Neural cell (in vitro differentiated cells): Measurements from ENCODE around the gene CD300H. TPM values are rescaled to one million over a fixed set of nuclear protein-coding genes. Genes with fewer than 3 reads are reported as not detected.

Experiments used
- H2AFZ ChIP-seq: fragments of 200-600, 300-800 bp; sonication (generic), shearing (Covaris generic); 2 replicates; pipeline ENCODE4 v1.6.0; 2014; ENCODE audit warnings: low read depth, mild to moderate bottlenecking, antibody characterized with exemption, low read length, moderate library complexity
- H3F3A ChIP-seq: fragments of 200-600 bp; shearing (Covaris generic); 2 replicates; pipeline ENCODE4 v1.6.1; 2016; ENCODE audit warnings: mild to moderate bottlenecking, moderate library complexity, mixed read lengths, antibody characterized with exemption, low read length; ENCODE audit not compliant: insufficient read depth, poor library complexity, severe bottlenecking
- H3K27ac ChIP-seq: fragments of 200-600, 300-800 bp; sonication (generic), shearing (Covaris generic); 2 replicates; pipeline ENCODE4 v1.5.1; 2014; ENCODE audit warnings: mild to moderate bottlenecking, low read length, moderate library complexity
- H3K27me3 ChIP-seq: fragments of 300-800, 200-600 bp; sonication (generic), shearing (Covaris generic); 2 replicates; pipeline ENCODE4 v1.6.0; 2014; ENCODE audit warnings: mild to moderate bottlenecking, low read depth, low read length, moderate library complexity; ENCODE audit not compliant: insufficient read depth
- H3K36me3 ChIP-seq: fragments of 300-800, 200-600 bp; sonication (generic), shearing (Covaris generic); 2 replicates; pipeline ENCODE4 v1.5.1; 2014; ENCODE audit warnings: mild to moderate bottlenecking, antibody characterized with exemption, low read length, moderate library complexity; ENCODE audit not compliant: insufficient read depth
- H3K4me2 ChIP-seq: fragments of 300-800, 200-600 bp; sonication (generic), shearing (Covaris generic); 2 replicates; pipeline ENCODE4 v1.6.0; 2014; ENCODE audit warnings: mild to moderate bottlenecking, low read length
- H3K4me3 ChIP-seq: fragments of 300-800, 200-600 bp; sonication (generic), shearing (Covaris generic); 2 replicates; pipeline ENCODE4 v1.5.1; 2014; ENCODE audit warnings: mild to moderate bottlenecking, low read length, moderate library complexity
- H3K79me2 ChIP-seq: fragments of 200-600 bp; shearing (Covaris generic); replicated peaks from 2 replicates; pipeline ENCODE4 v1.6.0; 2014; ENCODE audit warnings: mild to moderate bottlenecking, low read length, moderate library complexity; ENCODE audit not compliant: insufficient read depth
- H3K9ac ChIP-seq: fragments of 300-800, 200-600 bp; sonication (generic), shearing (Covaris generic); 2 replicates; pipeline ENCODE4 v1.6.1; 2016; ENCODE audit warnings: mild to moderate bottlenecking, low read length, mixed read lengths
- H3K9me2 ChIP-seq: fragments of 200-600 bp; shearing (Covaris generic); 2 replicates; pipeline ENCODE4 v1.6.1; 2016; ENCODE audit warnings: mild to moderate bottlenecking, low read length, mixed read lengths; ENCODE audit not compliant: insufficient read depth
- H3K9me3 ChIP-seq: fragments of 200-600, 300-800 bp; sonication (generic), shearing (Covaris generic); 2 replicates; pipeline ENCODE4 v1.6.1; 2016; ENCODE audit warnings: mild to moderate bottlenecking, mixed run types, low read length, moderate library complexity, mixed read lengths
- H4K20me1 ChIP-seq: fragments of 200-600 bp; shearing (Covaris generic); 2 replicates; pipeline ENCODE4 v1.6.1; 2016; ENCODE audit warnings: mild to moderate bottlenecking, mixed run types; ENCODE audit not compliant: insufficient read depth
- EP300 ChIP-seq: fragments of 450-650 bp; conservative IDR thresholded peaks from 2 replicates; pipeline ENCODE4 v1.6.1; 2014; ENCODE audit warnings: antibody characterized with exemption, mild to moderate bottlenecking, moderate library complexity; ENCODE audit not compliant: poor library complexity, severe bottlenecking
- EZH2 ChIP-seq: fragments of 200-600, 300-800 bp; shearing (Covaris generic), sonication (generic); IDR thresholded peaks from 2 replicates; pipeline ENCODE4 v1.6.1; 2014; ENCODE audit warnings: antibody characterized with exemption, low read length, borderline replicate concordance, mild to moderate bottlenecking; ENCODE audit not compliant: insufficient read depth, poor library complexity, severe bottlenecking
- MXI1 ChIP-seq: fragments of 450-650 bp; conservative IDR thresholded peaks from 2 replicates; pipeline ENCODE4 v1.6.1; 2014; ENCODE audit warnings: antibody characterized with exemption, mild to moderate bottlenecking; ENCODE audit not compliant: poor library complexity, severe bottlenecking
- POLR2AphosphoS5 ChIP-seq: IDR thresholded peaks from 2 replicates; pipeline ENCODE4 v1.6.1; 2012
- RAD21 ChIP-seq: fragments of 450-650 bp; conservative IDR thresholded peaks from 2 replicates; pipeline ENCODE4 v1.6.1; 2014; ENCODE audit warnings: antibody characterized with exemption, mild to moderate bottlenecking, moderate library complexity
- SMC3 ChIP-seq: fragments of 450-650 bp; conservative IDR thresholded peaks from 2 replicates; pipeline ENCODE4 v1.6.1; 2014; ENCODE audit warnings: antibody characterized with exemption, mild to moderate bottlenecking, moderate library complexity; ENCODE audit not compliant: poor library complexity
- TAF1 ChIP-seq: IDR thresholded peaks from 2 replicates; pipeline ENCODE4 v1.6.1; 2012; ENCODE audit warnings: low read depth
- polyA plus RNA-seq: library from polyadenylated mRNA; depleted of rRNA; stranded (reverse); fragments of >200 nt; gene quantifications from 2 replicates; pipeline ENCODE4 v1.2.3, GENCODE V29; 2014
- TF ChIP-seq, protein P1 (sequence below): fragments of 450-650 bp; IDR thresholded peaks from 2 replicates; pipeline ENCODE4 v1.5.1; 2014; ENCODE audit warnings: antibody characterized with exemption, mild to moderate bottlenecking, moderate library complexity; ENCODE audit not compliant: poor library complexity, severe bottlenecking
- TF ChIP-seq, protein P2 (sequence below): IDR thresholded peaks from 2 replicates; pipeline ENCODE4 v1.6.1; 2012; ENCODE audit warnings: borderline replicate concordance

The CD300H gene
- polyA plus RNA-seq, 1 donor from 2014 or later = not detected

DNA sequence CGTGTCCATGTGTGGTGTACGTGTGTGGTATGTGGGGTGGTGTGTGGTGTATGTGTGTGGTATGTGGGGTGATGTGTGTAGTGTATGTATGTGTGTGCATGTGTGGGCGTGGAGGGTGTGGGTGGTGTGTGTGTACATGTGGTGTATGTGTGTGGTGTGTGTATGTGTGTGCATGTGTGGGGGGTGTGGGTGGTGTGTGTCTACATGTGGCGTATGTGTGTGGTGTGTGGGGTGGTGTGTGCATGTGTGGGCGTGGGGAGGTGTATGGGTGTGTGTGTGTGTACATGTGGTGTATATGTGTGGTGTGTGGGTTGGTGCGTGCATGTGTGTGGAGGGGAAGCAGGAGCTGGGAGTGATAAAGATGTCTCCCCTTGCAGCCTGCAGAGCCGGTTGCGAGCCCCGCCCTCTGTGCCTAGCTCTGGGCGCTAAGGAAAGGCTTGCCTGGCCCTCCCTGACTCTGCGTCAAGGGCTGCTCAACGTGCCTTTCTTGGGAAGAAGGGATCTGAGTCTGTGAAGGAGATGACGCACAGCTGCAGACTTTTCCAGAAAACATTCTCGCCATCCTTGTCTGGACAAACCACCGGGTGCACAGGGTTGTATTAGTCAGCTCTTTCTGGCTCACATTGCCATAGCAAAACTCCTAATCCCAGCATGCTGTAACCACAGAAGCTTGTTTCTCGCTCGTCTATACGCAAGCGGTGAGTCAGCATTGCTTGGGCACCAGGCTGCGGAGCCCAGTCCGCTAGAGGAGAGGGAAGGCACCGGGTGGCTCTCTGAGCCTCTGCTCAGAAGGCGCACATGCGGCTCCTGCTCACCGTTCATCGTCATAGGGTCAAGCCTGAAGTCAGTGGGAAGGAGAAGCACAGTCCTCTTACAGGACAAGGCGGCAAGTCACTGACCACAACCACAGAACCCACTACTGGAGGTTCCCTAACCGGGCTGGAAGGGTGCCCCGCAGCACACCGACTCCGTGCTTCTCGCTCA, 2.0 kb upstream of the CD300H start:
- no peaks in the 10 kb centered on the region for H3K36me3 ChIP-seq

DNA sequence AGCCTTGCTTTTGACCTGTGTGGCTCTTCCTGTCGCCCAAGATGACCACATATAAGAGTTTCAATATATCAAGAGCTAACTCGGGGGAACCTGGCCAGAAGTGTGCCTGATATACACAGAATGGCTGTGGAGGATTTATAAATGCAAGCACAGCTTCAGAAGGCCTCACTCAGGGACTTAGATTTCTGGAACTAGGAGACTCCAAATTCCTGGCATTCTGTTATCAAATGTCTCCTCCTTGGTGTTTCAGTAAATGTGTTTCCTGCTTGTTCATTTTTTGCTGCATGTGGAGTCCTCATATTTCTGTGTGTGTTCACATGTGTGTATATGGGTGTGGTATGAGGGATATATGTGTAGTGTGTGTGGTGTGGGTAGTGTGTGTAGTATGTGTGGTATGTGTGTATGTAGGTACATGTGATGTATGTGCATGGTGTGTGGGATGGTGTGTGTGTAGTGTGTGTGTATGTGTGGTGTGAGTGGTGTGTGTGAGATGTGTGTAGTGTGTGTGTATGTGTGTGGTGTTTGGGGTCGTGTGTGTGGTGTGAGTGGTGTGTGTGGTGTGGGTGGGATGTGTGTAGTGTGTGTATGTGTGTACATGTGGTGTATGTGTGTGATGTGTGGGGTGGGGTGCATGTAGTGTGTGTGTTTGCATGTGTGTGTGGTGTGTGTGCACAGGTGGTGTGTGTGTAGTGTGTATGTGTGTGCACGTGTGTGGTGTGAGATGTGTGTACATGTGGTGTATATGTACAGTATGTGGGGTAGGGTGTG, 981 bp upstream of the CD300H start:
- H3K27ac ChIP-seq = no peak overlapping the region
- no peaks in the 10 kb centered on the region for H3K36me3 ChIP-seq
- H3K4me2 ChIP-seq = no peak overlapping the region
- no peaks in the 10 kb centered on the region for H3K9me3 ChIP-seq
- H3K9me2 ChIP-seq = no peaks in the 10 kb centered on the region
- H2AFZ ChIP-seq = no peak overlapping the region
- H3K9ac ChIP-seq = no peak overlapping the region
- H4K20me1 ChIP-seq = no peaks in the 10 kb centered on the region
- no peaks in the 10 kb centered on the region for H3K79me2 ChIP-seq
- no peaks in the 10 kb centered on the region for H3K27me3 ChIP-seq
- no peak overlapping the region for H3K4me3 ChIP-seq
- H3F3A ChIP-seq = no peaks in the 10 kb centered on the region
- TF ChIP-seq RAD21 (no peak), TAF1 (no peak), EZH2 (no peak), MXI1 (no peak), SMC3 (no peak), EP300 (no peak), POLR2AphosphoS5 (no peak)
- TF ChIP-seq, protein P1, sequence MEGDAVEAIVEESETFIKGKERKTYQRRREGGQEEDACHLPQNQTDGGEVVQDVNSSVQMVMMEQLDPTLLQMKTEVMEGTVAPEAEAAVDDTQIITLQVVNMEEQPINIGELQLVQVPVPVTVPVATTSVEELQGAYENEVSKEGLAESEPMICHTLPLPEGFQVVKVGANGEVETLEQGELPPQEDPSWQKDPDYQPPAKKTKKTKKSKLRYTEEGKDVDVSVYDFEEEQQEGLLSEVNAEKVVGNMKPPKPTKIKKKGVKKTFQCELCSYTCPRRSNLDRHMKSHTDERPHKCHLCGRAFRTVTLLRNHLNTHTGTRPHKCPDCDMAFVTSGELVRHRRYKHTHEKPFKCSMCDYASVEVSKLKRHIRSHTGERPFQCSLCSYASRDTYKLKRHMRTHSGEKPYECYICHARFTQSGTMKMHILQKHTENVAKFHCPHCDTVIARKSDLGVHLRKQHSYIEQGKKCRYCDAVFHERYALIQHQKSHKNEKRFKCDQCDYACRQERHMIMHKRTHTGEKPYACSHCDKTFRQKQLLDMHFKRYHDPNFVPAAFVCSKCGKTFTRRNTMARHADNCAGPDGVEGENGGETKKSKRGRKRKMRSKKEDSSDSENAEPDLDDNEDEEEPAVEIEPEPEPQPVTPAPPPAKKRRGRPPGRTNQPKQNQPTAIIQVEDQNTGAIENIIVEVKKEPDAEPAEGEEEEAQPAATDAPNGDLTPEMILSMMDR = no peak

More for the DNA sequence above, 2.0 kb upstream of the CD300H start:
- TF ChIP-seq POLR2AphosphoS5 = no peak
- no peak for TF ChIP-seq EZH2
- TF ChIP-seq, protein P1 = no peak
- TF ChIP-seq MXI1 = no peak
- TF ChIP-seq EP300 = no peak
- TF ChIP-seq TAF1 = no peak
- TF ChIP-seq, protein P2, sequence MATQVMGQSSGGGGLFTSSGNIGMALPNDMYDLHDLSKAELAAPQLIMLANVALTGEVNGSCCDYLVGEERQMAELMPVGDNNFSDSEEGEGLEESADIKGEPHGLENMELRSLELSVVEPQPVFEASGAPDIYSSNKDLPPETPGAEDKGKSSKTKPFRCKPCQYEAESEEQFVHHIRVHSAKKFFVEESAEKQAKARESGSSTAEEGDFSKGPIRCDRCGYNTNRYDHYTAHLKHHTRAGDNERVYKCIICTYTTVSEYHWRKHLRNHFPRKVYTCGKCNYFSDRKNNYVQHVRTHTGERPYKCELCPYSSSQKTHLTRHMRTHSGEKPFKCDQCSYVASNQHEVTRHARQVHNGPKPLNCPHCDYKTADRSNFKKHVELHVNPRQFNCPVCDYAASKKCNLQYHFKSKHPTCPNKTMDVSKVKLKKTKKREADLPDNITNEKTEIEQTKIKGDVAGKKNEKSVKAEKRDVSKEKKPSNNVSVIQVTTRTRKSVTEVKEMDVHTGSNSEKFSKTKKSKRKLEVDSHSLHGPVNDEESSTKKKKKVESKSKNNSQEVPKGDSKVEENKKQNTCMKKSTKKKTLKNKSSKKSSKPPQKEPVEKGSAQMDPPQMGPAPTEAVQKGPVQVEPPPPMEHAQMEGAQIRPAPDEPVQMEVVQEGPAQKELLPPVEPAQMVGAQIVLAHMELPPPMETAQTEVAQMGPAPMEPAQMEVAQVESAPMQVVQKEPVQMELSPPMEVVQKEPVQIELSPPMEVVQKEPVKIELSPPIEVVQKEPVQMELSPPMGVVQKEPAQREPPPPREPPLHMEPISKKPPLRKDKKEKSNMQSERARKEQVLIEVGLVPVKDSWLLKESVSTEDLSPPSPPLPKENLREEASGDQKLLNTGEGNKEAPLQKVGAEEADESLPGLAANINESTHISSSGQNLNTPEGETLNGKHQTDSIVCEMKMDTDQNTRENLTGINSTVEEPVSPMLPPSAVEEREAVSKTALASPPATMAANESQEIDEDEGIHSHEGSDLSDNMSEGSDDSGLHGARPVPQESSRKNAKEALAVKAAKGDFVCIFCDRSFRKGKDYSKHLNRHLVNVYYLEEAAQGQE = no peak
- no peak for TF ChIP-seq SMC3
- TF ChIP-seq RAD21 = no peak
- no peaks in the 10 kb centered on the region for H3K9me2 ChIP-seq
- no peaks in the 10 kb centered on the region for H3K79me2 ChIP-seq
- no peak overlapping the region for H3K27ac ChIP-seq
- no peaks in the 10 kb centered on the region for H3K27me3 ChIP-seq
- no peaks in the 10 kb centered on the region for H3F3A ChIP-seq
- no peak overlapping the region for H2AFZ ChIP-seq
- H3K4me2 ChIP-seq = no peak overlapping the region
- no peaks in the 10 kb centered on the region for H3K9me3 ChIP-seq
- H3K9ac ChIP-seq = no peak overlapping the region
- no peaks in the 10 kb centered on the region for H4K20me1 ChIP-seq
- H3K4me3 ChIP-seq = no peak overlapping the region
